Left kidney (tissue), 2 donors: ENCODE results near the gene EBF3. TPM values are rescaled to one million over a fixed set of nuclear protein-coding genes. Genes with fewer than 3 reads are reported as not detected.

ENCODE experiments used
- DNase-seq: peaks from one replicate; pipeline ENCODE4 v3.0.0-alpha.2; 2013
- polyA plus RNA-seq: library from polyadenylated mRNA; unstranded; fragments of 120-200 nt; gene quantifications from one replicate; pipeline ENCODE4 v1.2.1, GENCODE V29; 2013; ENCODE audit not compliant: insufficient read length

The EBF3 gene
- polyA plus RNA-seq, 1 donor = 2.7 TPM

GRCh38 chr10:129796710-129797420 is 167.2 kb downstream of the EBF3 start:
- DNase-seq = no peak

- DNase-seq = no peak
Measured at GRCh38 chr10:129793996-129794395, 170.1 kb downstream of the EBF3 start.

- DNase-seq = no peak
Measured at GRCh38 chr10:129793479-129793878, 170.6 kb downstream of the EBF3 start.

GRCh38 chr10:129792864-129793263 is 171.2 kb downstream of the EBF3 start:
- DNase-seq = no peak

GRCh38 chr10:129792141-129792540 is 171.9 kb downstream of the EBF3 start:
- no peak for DNase-seq

GRCh38 chr10:129790715-129791446 is 173.2 kb downstream of the EBF3 start:
- DNase-seq = no peak

GRCh38 chr10:129788215-129788614 is 175.9 kb downstream of the EBF3 start:
- no peak for DNase-seq

GRCh38 chr10:129787557-129787956 is 176.5 kb downstream of the EBF3 start:
- DNase-seq = no peak

GRCh38 chr10:129786216-129786615 is 177.9 kb downstream of the EBF3 start:
- DNase-seq = no peak

- no peak for DNase-seq
Measured at GRCh38 chr10:129785536-129785981, 178.5 kb downstream of the EBF3 start.

Other genes with a start within 250 kb of the EBF3 start
- 6.6 TPM for gene C10orf143, start 146.6 kb upstream of the EBF3 start, polyA plus RNA-seq
- gene GLRX3, start 172.1 kb upstream of the EBF3 start, polyA plus RNA-seq = 89.5 TPM